HepG2 (cell line): ENCODE data around the gene KRT40. TPM values are rescaled to one million over a fixed set of nuclear protein-coding genes. Genes with fewer than 3 reads are reported as not detected.

Experiments used
- ATAC-seq: fragments of 200-7000 bp; cut with Tn5 transposase; 3 replicates; pipeline ENCODE4 v1.9.1; 2020; ENCODE audit warnings: mild to moderate bottlenecking, moderate library complexity
- BruUV-seq: library from RNA; stranded (reverse); fragments of 400-500 nt; replicated peaks from 2 replicates; lab custom pipeline; 2021; lab: Mats Ljungman, UMichigan
- CTCF ChIA-PET: fragments of 300-600 bp; formaldehyde crosslinking; extraction: SDS; loops from one replicate; lab custom pipeline; 2021; ENCODE audit warnings: low total read pairs, inconsistent platforms, low intra/inter-chr PET ratio; lab: Yijun Ruan, JAX
- POLR2A ChIA-PET: fragments of 350-600 bp; sonication (Branson Sonifier 250); formaldehyde crosslinking; loops from one replicate; lab custom pipeline; 2020; ENCODE audit warnings: antibody characterized with exemption, inconsistent platforms; lab: Yijun Ruan, JAX
- DNase-seq: peaks from one replicate; pipeline ENCODE4 v3.0.0-alpha.2; 2015; ENCODE audit warnings: low spot score
- FAIRE-seq: peaks from 3 replicates; lab custom pipeline; 2011; peaks lifted over from hg19 to GRCh38; lab: Jason Lieb, UNC
- H2AFZ ChIP-seq: one replicate; pipeline ENCODE4 v1.6.1; 2011; ENCODE audit warnings: low read length, inconsistent platforms
- H3K27ac ChIP-seq: fragments of 300-600 bp; 3 replicates; pipeline ENCODE4 v1.8.0; 2011; ENCODE audit warnings: mixed run types, mild to moderate bottlenecking, mixed read lengths, low read length, inconsistent platforms; ENCODE audit not compliant: insufficient read depth; ENCODE audit errors: extremely low read length
- H3K27me3 ChIP-seq, 2 experiments: fragments of 200-600 bp in 1 of 2; 2 replicates in 1 of 2; 3 replicates in 1 of 2; pipeline versions ENCODE4 v1.6.0 to v1.8.0; 2011; ENCODE audit warnings: low read length in 2 of 2, mild to moderate bottlenecking in 2 of 2, moderate library complexity in 2 of 2, inconsistent platforms in 1 of 2; ENCODE audit not compliant: insufficient read depth in 2 of 2, control insufficient read depth in 1 of 2
- H3K36me3 ChIP-seq, 2 experiments: fragments of 200-600 bp in 1 of 2; replicated peaks in 1 of 2; 2 replicates in 1 of 2; 3 replicates in 1 of 2; pipeline versions ENCODE4 v1.5.1 to v1.8.0; 2011; ENCODE audit warnings: low read length in 2 of 2, inconsistent platforms in 1 of 2; ENCODE audit not compliant: insufficient read depth in 2 of 2, control insufficient read depth in 1 of 2
- H3K4me1 ChIP-seq: 2 replicates; pipeline ENCODE4 v1.5.1; 2012; ENCODE audit warnings: low read length, inconsistent platforms; ENCODE audit not compliant: insufficient read depth
- H3K4me2 ChIP-seq: 2 replicates; pipeline ENCODE4 v1.6.0; 2011; ENCODE audit warnings: low read depth, low read length, inconsistent platforms
- H3K4me3 ChIP-seq, 3 experiments: fragments of 200-600 bp in 1 of 3; sonication (generic), shearing (Covaris generic) in 1 of 3; replicated peaks in 1 of 3; 2 replicates each; pipeline ENCODE4 v1.5.1; 2011 to 2016; ENCODE audit warnings: low read length in 3 of 3, inconsistent platforms in 2 of 3, low read depth in 2 of 3, mild to moderate bottlenecking in 2 of 3, control low read depth in 1 of 3, mixed read lengths in 1 of 3; ENCODE audit not compliant: insufficient read depth in 1 of 3
- H3K79me2 ChIP-seq: one replicate; pipeline ENCODE4 v1.6.1; 2011; ENCODE audit warnings: low read length, inconsistent platforms; ENCODE audit not compliant: insufficient read depth
- H3K9ac ChIP-seq: 2 replicates; pipeline ENCODE4 v1.6.0; 2011; ENCODE audit warnings: mild to moderate bottlenecking, low read depth, low read length, inconsistent platforms; ENCODE audit not compliant: insufficient read depth
- H3K9me3 ChIP-seq: 2 replicates; pipeline ENCODE4 v1.5.1; 2012; ENCODE audit warnings: mild to moderate bottlenecking, low read length
- H4K20me1 ChIP-seq: 2 replicates; pipeline ENCODE4 v1.6.0; 2011; ENCODE audit warnings: inconsistent platforms, mild to moderate bottlenecking, low read length, moderate library complexity; ENCODE audit not compliant: insufficient read depth
- CENPX ChIP-seq: sonication (generic); formaldehyde crosslinking; IDR thresholded peaks from 2 replicates; pipeline ENCODE4 v1.9.0; 2021; ENCODE audit warnings: mild to moderate bottlenecking, missing genetic modification reagents, moderate library complexity
- SOX6 ChIP-seq, 2 experiments: fragments of 450-650 bp in 1 of 2; sonication (generic) in 1 of 2; formaldehyde crosslinking in 1 of 2; IDR thresholded peaks; 2 replicates each; pipeline versions ENCODE4 v1.4.0 to v1.6.1; 2017 to 2020; ENCODE audit warnings: antibody characterized with exemption in 1 of 2, mild to moderate bottlenecking in 1 of 2, missing genetic modification reagents in 1 of 2
- WGBS: methylation state at CpG from one replicate; pipeline ENCODE4 v1.1.6; 2017; ENCODE audit warnings: low lambda C conversion rate; 5-methylcytosine and 5-hydroxymethylcytosine counted together
- in situ Hi-C: cut with HindIII; loops from 2 replicates; pipeline ENCODE4 v1.10.0; 2017; ENCODE audit warnings: low pct_unique_long_range_greater_than_20kb; ENCODE audit not compliant: extremely low pct_ligation_motif_present
- intact Hi-C: fragments of 100-400 bp; cut with micrococcal nuclease; formaldehyde crosslinking; loops from one replicate; pipeline ENCODE4 v1.10.0; 2022; ENCODE audit not compliant: unreplicated experiment
- polyA plus RNA-seq, 8 experiments: library from polyadenylated mRNA; depleted of rRNA in 3 of 8; stranded (reverse) in 7 of 8; unstranded in 1 of 8; fragments of >200 nt; fragmentation: Illumina TruSeq in 4 of 8; extraction: Trizol in 4 of 8; gene quantifications; 2 replicates each; pipeline versions ENCODE4 v1.2.1 to v1.2.3, GENCODE V29; 2011 to 2016; ENCODE audit warnings: low read depth in 4 of 8, missing spikeins in 1 of 8, mixed read lengths in 1 of 8; ENCODE audit not compliant: insufficient read depth in 1 of 8
- total RNA-seq, 5 experiments: library from RNA; depleted of rRNA; stranded (reverse); fragments of >200 nt; fragmentation: Illumina TruSeq; extraction: Trizol; gene quantifications; 2 replicates each; pipeline ENCODE4 v1.2.3, GENCODE V29; 2016; ENCODE audit warnings: low read depth in 1 of 5
- TF ChIP-seq, protein P1 (sequence below): IDR thresholded peaks from 2 replicates; pipeline ENCODE4 v1.6.1; 2016; ENCODE audit warnings: low read depth
- TF ChIP-seq, protein P2 (sequence below): sonication (generic); formaldehyde crosslinking; IDR thresholded peaks from 2 replicates; pipeline ENCODE4 v1.5.0; 2020; ENCODE audit warnings: mild to moderate bottlenecking, missing genetic modification reagents
- TF ChIP-seq, protein P3 (sequence below): sonication (generic); formaldehyde crosslinking; IDR thresholded peaks from 2 replicates; pipeline ENCODE4 v1.5.0; 2020; ENCODE audit warnings: mild to moderate bottlenecking, missing genetic modification reagents, borderline replicate concordance
- TF ChIP-seq, protein P4 (sequence below): sonication (generic); formaldehyde crosslinking; IDR thresholded peaks from 2 replicates; pipeline ENCODE4 v1.5.0; 2020; ENCODE audit warnings: mild to moderate bottlenecking, missing genetic modification reagents, borderline replicate concordance

KRT40 gene
- total and polyA plus RNA-seq, 2 of the 13 experiments (the other 11 are each of a cell fraction or from before 2014, with no cell fraction given) = not detected

GRCh38 chr17:40945414-40945813 lies 38.7 kb downstream of the KRT40 start:
- no TSS peak for BruUV-seq
- ATAC-seq = peak; percentile 52; the same call in 2 of the 3 replicates
- Histone ChIP-seq H4K20me1 (no peaks in the 10 kb centered on the region), H3K4me1 (peaks cover 43% of the 10 kb centered on the region), H3K27ac (no peak overlapping the region), H3K79me2 (no peaks in the 10 kb centered on the region), H3K27me3 (no peaks in the 10 kb centered on the region), H3K9ac (no peak overlapping the region), H2AFZ (no peak overlapping the region), H3K36me3 (no peaks in the 10 kb centered on the region), H3K4me2 (no peak overlapping the region), H3K4me3 (no peak overlapping the region), H3K9me3 (no peaks in the 10 kb centered on the region)
- FAIRE-seq = no peak
- ChIA-PET CTCF (no interaction called here), POLR2A (no interaction called here)
- DNase-seq = peak; percentile 64
- intact Hi-C loops (no loop called here), in situ Hi-C loops (no loop called here)
- 79% methylated on average over 6 of the region's 6 CpGs for WGBS
- TF ChIP-seq, protein P1, sequence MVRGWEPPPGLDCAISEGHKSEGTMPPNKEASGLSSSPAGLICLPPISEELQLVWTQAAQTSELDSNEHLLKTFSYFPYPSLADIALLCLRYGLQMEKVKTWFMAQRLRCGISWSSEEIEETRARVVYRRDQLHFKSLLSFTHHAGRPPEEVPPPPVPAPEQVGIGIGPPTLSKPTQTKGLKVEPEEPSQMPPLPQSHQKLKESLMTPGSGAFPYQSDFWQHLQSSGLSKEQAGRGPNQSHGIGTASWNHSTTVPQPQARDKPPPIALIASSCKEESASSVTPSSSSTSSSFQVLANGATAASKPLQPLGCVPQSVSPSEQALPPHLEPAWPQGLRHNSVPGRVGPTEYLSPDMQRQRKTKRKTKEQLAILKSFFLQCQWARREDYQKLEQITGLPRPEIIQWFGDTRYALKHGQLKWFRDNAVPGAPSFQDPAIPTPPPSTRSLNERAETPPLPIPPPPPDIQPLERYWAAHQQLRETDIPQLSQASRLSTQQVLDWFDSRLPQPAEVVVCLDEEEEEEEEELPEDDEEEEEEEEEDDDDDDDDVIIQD = 0 out of 2 replicates have a peak, but pooled peaks have one; percentile 10
- TF ChIP-seq, protein P2, sequence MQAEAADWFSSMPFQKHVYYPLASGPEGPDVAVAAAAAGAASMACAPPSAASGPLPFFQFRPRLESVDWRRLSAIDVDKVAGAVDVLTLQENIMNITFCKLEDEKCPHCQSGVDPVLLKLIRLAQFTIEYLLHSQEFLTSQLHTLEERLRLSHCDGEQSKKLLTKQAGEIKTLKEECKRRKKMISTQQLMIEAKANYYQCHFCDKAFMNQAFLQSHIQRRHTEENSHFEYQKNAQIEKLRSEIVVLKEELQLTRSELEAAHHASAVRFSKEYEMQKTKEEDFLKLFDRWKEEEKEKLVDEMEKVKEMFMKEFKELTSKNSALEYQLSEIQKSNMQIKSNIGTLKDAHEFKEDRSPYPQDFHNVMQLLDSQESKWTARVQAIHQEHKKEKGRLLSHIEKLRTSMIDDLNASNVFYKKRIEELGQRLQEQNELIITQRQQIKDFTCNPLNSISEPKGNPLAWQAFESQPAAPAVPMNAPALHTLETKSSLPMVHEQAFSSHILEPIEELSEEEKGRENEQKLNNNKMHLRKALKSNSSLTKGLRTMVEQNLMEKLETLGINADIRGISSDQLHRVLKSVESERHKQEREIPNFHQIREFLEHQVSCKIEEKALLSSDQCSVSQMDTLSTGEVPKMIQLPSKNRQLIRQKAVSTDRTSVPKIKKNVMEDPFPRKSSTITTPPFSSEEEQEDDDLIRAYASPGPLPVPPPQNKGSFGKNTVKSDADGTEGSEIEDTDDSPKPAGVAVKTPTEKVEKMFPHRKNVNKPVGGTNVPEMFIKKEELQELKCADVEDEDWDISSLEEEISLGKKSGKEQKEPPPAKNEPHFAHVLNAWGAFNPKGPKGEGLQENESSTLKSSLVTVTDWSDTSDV (CRISPR knock-in tag) = no peak
- TF ChIP-seq, protein P3, sequence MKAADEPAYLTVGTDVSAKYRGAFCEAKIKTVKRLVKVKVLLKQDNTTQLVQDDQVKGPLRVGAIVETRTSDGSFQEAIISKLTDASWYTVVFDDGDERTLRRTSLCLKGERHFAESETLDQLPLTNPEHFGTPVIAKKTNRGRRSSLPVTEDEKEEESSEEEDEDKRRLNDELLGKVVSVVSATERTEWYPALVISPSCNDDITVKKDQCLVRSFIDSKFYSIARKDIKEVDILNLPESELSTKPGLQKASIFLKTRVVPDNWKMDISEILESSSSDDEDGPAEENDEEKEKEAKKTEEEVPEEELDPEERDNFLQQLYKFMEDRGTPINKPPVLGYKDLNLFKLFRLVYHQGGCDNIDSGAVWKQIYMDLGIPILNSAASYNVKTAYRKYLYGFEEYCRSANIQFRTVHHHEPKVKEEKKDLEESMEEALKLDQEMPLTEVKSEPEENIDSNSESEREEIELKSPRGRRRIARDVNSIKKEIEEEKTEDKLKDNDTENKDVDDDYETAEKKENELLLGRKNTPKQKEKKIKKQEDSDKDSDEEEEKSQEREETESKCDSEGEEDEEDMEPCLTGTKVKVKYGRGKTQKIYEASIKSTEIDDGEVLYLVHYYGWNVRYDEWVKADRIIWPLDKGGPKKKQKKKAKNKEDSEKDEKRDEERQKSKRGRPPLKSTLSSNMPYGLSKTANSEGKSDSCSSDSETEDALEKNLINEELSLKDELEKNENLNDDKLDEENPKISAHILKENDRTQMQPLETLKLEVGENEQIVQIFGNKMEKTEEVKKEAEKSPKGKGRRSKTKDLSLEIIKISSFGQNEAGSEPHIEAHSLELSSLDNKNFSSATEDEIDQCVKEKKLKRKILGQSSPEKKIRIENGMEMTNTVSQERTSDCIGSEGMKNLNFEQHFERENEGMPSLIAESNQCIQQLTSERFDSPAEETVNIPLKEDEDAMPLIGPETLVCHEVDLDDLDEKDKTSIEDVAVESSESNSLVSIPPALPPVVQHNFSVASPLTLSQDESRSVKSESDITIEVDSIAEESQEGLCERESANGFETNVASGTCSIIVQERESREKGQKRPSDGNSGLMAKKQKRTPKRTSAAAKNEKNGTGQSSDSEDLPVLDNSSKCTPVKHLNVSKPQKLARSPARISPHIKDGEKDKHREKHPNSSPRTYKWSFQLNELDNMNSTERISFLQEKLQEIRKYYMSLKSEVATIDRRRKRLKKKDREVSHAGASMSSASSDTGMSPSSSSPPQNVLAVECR (CRISPR knock-in tag) = no peak
- TF ChIP-seq CENPX (CRISPR knock-in tag) = no peak
- no peak for TF ChIP-seq SOX6 (IDR thresholded peaks at IDR 0.05)
- TF ChIP-seq SOX6 (CRISPR knock-in tag; IDR thresholded peaks at IDR 0.05) = peak; percentile 71
- TF ChIP-seq, protein P4, sequence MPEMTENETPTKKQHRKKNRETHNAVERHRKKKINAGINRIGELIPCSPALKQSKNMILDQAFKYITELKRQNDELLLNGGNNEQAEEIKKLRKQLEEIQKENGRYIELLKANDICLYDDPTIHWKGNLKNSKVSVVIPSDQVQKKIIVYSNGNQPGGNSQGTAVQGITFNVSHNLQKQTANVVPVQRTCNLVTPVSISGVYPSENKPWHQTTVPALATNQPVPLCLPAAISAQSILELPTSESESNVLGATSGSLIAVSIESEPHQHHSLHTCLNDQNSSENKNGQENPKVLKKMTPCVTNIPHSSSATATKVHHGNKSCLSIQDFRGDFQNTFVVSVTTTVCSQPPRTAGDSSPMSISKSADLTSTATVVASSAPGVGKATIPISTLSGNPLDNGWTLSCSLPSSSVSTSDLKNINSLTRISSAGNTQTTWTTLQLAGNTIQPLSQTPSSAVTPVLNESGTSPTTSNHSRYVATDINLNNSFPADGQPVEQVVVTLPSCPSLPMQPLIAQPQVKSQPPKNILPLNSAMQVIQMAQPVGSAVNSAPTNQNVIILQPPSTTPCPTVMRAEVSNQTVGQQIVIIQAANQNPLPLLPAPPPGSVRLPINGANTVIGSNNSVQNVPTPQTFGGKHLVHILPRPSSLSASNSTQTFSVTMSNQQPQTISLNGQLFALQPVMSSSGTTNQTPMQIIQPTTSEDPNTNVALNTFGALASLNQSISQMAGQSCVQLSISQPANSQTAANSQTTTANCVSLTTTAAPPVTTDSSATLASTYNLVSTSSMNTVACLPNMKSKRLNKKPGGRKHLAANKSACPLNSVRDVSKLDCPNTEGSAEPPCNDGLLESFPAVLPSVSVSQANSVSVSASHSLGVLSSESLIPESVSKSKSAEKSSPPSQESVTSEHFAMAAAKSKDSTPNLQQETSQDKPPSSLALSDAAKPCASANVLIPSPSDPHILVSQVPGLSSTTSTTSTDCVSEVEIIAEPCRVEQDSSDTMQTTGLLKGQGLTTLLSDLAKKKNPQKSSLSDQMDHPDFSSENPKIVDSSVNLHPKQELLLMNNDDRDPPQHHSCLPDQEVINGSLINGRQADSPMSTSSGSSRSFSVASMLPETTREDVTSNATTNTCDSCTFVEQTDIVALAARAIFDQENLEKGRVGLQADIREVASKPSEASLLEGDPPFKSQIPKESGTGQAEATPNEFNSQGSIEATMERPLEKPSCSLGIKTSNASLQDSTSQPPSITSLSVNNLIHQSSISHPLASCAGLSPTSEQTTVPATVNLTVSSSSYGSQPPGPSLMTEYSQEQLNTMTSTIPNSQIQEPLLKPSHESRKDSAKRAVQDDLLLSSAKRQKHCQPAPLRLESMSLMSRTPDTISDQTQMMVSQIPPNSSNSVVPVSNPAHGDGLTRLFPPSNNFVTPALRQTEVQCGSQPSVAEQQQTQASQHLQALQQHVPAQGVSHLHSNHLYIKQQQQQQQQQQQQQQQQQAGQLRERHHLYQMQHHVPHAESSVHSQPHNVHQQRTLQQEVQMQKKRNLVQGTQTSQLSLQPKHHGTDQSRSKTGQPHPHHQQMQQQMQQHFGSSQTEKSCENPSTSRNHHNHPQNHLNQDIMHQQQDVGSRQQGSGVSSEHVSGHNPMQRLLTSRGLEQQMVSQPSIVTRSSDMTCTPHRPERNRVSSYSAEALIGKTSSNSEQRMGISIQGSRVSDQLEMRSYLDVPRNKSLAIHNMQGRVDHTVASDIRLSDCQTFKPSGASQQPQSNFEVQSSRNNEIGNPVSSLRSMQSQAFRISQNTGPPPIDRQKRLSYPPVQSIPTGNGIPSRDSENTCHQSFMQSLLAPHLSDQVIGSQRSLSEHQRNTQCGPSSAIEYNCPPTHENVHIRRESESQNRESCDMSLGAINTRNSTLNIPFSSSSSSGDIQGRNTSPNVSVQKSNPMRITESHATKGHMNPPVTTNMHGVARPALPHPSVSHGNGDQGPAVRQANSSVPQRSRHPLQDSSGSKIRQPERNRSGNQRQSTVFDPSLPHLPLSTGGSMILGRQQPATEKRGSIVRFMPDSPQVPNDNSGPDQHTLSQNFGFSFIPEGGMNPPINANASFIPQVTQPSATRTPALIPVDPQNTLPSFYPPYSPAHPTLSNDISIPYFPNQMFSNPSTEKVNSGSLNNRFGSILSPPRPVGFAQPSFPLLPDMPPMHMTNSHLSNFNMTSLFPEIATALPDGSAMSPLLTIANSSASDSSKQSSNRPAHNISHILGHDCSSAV (CRISPR knock-in tag) = no peak
